HAP-1 (cell line): ENCODE measurements around the gene HHATL.

ENCODE experiments used
- DNase-seq, 2 experiments: peaks; one replicate each; pipeline ENCODE4 v3.0.0-alpha.2; 2016 to 2020; ENCODE audit warnings: low spot score in 2 of 2
- H3K27me3 ChIP-seq: fragments of 250-450 bp; sonication (Bioruptor Pico); 2 replicates; pipeline ENCODE4 v1.5.1; 2020; ENCODE audit warnings: low read depth, mild to moderate bottlenecking, moderate library complexity
- H3K36me3 ChIP-seq: fragments of 250-450 bp; sonication (Bioruptor Pico); replicated peaks from 2 replicates; pipeline ENCODE4 v1.5.1; 2020; ENCODE audit warnings: mild to moderate bottlenecking
- H3K4me1 ChIP-seq: fragments of 250-450 bp; sonication (Bioruptor Pico); 2 replicates; pipeline ENCODE4 v1.5.1; 2020; ENCODE audit warnings: mild to moderate bottlenecking
- H3K4me3 ChIP-seq: fragments of 250-450 bp; sonication (Bioruptor Pico); 2 replicates; pipeline ENCODE4 v1.5.1; 2020; ENCODE audit warnings: mild to moderate bottlenecking, moderate library complexity
- H3K9me3 ChIP-seq: fragments of 250-450 bp; sonication (Bioruptor Pico); 2 replicates; pipeline ENCODE4 v1.5.1; 2020; ENCODE audit warnings: mild to moderate bottlenecking, moderate library complexity
- in situ Hi-C: fragments of 300-500 bp; cut with MboI; formaldehyde crosslinking; loops from 3 replicates; pipeline ENCODE4 v1.14.3; 2020; ENCODE audit warnings: low sequenced_read_pairs, inconsistent platforms, mixed read lengths

Gene HHATL

GRCh38 chr3:42741796-42742195 lies 39.2 kb upstream of the HHATL start:
- Histone ChIP-seq H3K27me3 (no peaks in the 10 kb centered on the region), H3K4me1 (peaks cover 15% of the 10 kb centered on the region), H3K36me3 (no peaks in the 10 kb centered on the region), H3K9me3 (no peaks in the 10 kb centered on the region; the same call in 1 of the 2 replicates), H3K4me3 (no peak overlapping the region)
- DNase-seq = no peak
- in situ Hi-C loops = no loop called here

- H3K27me3 ChIP-seq = no peaks in the 10 kb centered on the region
- no peak for DNase-seq
- no peak overlapping the region for H3K4me3 ChIP-seq
- H3K4me1 ChIP-seq = no peaks in the 10 kb centered on the region
- H3K9me3 ChIP-seq = no peaks in the 10 kb centered on the region; the same call in 1 of the 2 replicates
- no peaks in the 10 kb centered on the region for H3K36me3 ChIP-seq
- in situ Hi-C loops = no loop called here
These were observed 37.0 kb upstream of the HHATL start for GRCh38 chr3:42739401-42740158.

GRCh38 chr3:42736531-42736930 lies 33.9 kb upstream of the HHATL start:
- in situ Hi-C loops = no loop called here
- H3K9me3 ChIP-seq = no peaks in the 10 kb centered on the region; the same call in 1 of the 2 replicates
- no peaks in the 10 kb centered on the region for H3K4me1 ChIP-seq
- H3K27me3 ChIP-seq = no peaks in the 10 kb centered on the region
- DNase-seq = no peak
- H3K4me3 ChIP-seq = no peak overlapping the region
- no peaks in the 10 kb centered on the region for H3K36me3 ChIP-seq

- no peaks in the 10 kb centered on the region for H3K36me3 ChIP-seq
- no peaks in the 10 kb centered on the region for H3K27me3 ChIP-seq
These were observed 33.5 kb upstream of the HHATL start for GRCh38 chr3:42736081-42736480.

DNA sequence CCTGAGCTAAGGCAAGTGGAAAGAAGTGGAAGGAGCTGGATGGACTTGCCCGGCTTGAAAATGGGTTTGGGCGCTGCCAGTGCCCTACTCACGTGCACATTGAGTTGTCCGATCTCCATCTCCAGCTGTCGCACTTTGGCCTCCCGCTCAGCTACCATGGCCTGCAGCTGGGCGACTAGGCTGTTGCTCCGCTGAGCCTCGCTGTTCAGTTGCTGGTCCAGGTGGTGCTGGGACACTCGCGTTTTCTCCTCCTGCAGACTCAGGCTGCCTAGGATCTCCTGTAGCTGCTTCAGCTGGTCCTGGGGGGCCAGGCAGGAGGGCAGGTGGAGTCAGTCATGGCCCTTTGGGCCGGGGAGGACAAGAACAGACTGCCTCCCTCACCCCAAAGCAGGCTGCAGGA lies 33.0 kb upstream of the HHATL start:
- in situ Hi-C loops = no loop called here
- no peaks in the 10 kb centered on the region for H3K27me3 ChIP-seq
- no peaks in the 10 kb centered on the region; the same call in 1 of the 2 replicates for H3K9me3 ChIP-seq
- H3K4me1 ChIP-seq = no peaks in the 10 kb centered on the region
- H3K36me3 ChIP-seq = no peaks in the 10 kb centered on the region
- no peak for DNase-seq
- no peak overlapping the region for H3K4me3 ChIP-seq

More at GRCh38 chr3:42736081-42736480, 33.5 kb upstream of the HHATL start:
- in situ Hi-C loops = no loop called here
- no peak for DNase-seq
- Histone ChIP-seq H3K4me1 (no peaks in the 10 kb centered on the region), H3K9me3 (no peaks in the 10 kb centered on the region; the same call in 1 of the 2 replicates), H3K4me3 (no peak overlapping the region)

DNA sequence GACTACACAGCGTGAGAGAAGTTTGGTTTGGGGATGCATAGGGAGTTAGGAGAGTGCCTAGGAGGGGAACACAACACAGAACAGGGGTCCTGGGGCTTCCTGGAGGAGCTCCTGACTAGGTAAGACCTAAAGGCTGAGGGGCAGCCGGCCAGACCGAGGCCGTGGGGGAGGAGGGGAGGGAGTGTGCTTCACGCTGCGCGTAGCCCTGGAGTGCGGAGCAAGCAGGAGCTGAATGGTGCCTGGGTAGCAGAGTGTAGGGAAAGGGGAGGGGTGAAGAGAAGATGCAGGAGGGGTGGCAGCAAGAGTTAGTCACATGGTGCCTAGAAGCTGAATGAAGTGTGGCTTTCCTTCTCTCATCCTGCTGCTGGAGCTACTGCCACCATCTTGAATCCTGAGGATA lies 32.4 kb upstream of the HHATL start:
- no peaks in the 10 kb centered on the region; the same call in 1 of the 2 replicates for H3K9me3 ChIP-seq
- H3K4me1 ChIP-seq = no peaks in the 10 kb centered on the region
- DNase-seq = no peak
- in situ Hi-C loops = no loop called here
- H3K36me3 ChIP-seq = no peaks in the 10 kb centered on the region
- no peak overlapping the region for H3K4me3 ChIP-seq
- H3K27me3 ChIP-seq = no peaks in the 10 kb centered on the region

- in situ Hi-C loops = no loop called here
- no peak for DNase-seq
- Histone ChIP-seq H3K4me3 (no peak overlapping the region), H3K36me3 (no peaks in the 10 kb centered on the region), H3K27me3 (no peaks in the 10 kb centered on the region), H3K9me3 (no peaks in the 10 kb centered on the region; the same call in 1 of the 2 replicates), H3K4me1 (no peaks in the 10 kb centered on the region)
These were observed 31.8 kb upstream of the HHATL start for GRCh38 chr3:42734263-42734860.

DNA sequence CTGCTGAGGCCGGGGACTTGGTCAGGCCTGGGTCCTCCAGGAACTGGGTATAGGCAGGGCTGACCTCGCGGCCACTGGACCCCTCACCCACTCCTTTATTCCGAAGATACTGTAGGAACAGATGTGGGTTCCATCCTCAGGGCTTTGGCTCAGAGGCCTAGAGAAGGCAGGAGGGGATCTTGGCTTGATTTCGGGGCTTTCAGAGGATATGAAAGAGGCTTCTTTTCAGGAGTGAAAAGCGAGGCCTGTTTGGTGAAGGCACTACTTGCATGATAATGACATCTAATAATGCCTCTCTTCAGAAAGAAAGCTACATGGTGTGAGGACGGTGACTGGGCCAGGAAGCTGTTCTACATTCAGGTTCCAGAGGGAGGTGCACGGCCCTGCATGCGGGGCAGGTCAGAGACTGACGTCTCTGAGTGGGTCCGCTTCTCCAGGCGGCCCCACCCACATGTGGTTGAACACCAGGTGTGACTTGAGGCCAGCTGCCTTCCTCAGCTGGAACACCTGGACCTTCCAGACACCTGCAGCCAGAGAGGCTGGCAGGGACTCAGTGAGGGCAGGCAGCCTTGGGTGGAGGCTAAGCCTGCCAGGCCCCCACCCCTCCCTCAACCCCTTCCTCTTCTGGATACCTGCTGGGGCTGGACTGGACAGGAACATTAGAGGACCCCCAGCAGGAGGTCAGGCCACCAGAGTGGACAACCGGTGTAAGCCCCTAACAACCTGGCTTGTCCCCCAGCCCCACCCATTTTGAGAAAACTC lies 31.1 kb upstream of the HHATL start:
- in situ Hi-C loops = no loop called here
- Histone ChIP-seq H3K4me1 (no peaks in the 10 kb centered on the region), H3K9me3 (no peaks in the 10 kb centered on the region; the same call in 1 of the 2 replicates), H3K27me3 (no peaks in the 10 kb centered on the region), H3K4me3 (no peak overlapping the region), H3K36me3 (no peaks in the 10 kb centered on the region)
- DNase-seq = no peak

DNA sequence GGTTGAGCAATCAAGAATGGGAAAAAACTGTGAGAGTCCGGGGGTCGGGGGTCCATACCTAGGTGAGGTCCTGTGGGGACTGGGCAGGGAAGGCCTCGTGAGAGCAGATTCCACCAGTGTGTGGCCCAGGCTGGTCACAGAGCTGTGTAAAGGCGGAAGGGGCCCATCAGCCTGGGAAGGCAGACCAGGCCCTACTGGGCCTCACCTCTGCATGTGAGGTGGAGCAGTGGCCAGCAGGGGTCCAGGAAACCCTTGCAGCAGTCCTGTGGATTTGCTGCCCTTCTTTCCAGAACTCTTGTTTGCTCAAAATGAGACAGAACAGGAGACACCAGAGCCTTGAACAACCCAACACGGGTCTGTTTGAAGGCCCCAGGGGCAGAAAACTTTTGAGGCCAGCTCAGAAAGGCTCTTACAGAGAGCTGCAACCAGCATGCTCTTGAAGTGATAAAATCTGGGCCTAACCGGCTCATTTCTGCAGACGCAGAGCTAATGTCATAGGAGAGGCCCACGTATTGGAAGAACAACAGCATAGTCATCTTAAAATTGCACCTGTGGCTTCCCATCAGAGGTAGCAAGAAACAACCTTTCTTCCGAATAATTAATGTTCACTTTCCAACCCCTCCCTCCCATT lies 30.3 kb upstream of the HHATL start:
- Histone ChIP-seq H3K4me3 (no peak overlapping the region), H3K27me3 (no peaks in the 10 kb centered on the region), H3K9me3 (no peaks in the 10 kb centered on the region; the same call in 1 of the 2 replicates), H3K4me1 (no peaks in the 10 kb centered on the region; the same call in none of the 2 replicates), H3K36me3 (no peaks in the 10 kb centered on the region)
- DNase-seq = no peak
- in situ Hi-C loops = no loop called here

DNA sequence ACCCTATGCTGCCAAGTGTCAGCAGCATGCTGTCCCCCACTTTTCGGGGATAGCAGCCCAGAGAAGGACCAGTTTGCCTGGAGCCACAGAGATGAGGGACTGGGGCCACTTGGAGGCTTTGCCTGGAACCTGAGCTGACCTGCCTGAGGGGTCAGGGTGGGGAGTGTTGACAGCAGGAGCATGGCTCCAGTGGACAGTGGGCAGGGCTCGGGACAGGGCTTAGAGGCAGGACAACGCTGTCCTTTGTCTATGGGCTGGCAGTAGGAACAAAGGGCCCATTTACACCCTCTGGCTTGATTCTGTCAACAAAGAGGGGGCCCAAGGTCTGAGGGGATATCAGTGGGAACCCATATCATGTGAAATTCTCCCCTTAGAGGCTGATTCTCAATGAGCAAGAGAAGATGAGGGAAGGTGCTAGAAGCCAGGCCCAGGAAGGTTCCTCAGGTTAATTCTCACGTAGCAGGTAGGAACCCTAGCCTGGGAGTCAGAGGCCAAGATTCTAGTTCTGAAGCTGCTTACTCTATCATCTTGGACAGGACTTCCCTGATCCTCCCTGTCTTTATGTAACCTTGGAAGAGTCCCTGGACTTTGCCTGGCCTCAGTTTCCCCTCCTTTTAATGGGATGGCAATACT lies 29.7 kb upstream of the HHATL start:
- no peaks in the 10 kb centered on the region for H3K27me3 ChIP-seq
- in situ Hi-C loops = no loop called here
- no peaks in the 10 kb centered on the region for H3K9me3 ChIP-seq
- no peaks in the 10 kb centered on the region for H3K36me3 ChIP-seq
- no peaks in the 10 kb centered on the region; the same call in none of the 2 replicates for H3K4me1 ChIP-seq
- no peak for DNase-seq
- H3K4me3 ChIP-seq = no peak overlapping the region

GRCh38 chr3:42731476-42732195 lies 29.0 kb upstream of the HHATL start:
- Histone ChIP-seq H3K4me3 (no peak overlapping the region), H3K4me1 (no peaks in the 10 kb centered on the region; the same call in none of the 2 replicates), H3K36me3 (no peaks in the 10 kb centered on the region), H3K27me3 (no peaks in the 10 kb centered on the region), H3K9me3 (no peaks in the 10 kb centered on the region)
- in situ Hi-C loops = no loop called here
- no peak for DNase-seq

- H3K36me3 ChIP-seq = no peaks in the 10 kb centered on the region
- no peaks in the 10 kb centered on the region for H3K9me3 ChIP-seq
- DNase-seq = no peak
- H3K4me1 ChIP-seq = no peaks in the 10 kb centered on the region; the same call in none of the 2 replicates
- H3K4me3 ChIP-seq = no peak overlapping the region
- in situ Hi-C loops = no loop called here
- H3K27me3 ChIP-seq = no peaks in the 10 kb centered on the region; the same call in 1 of the 2 replicates
These were observed 28.3 kb upstream of the HHATL start for GRCh38 chr3:42730706-42731420.
